HG03103 (cell line): ENCODE data around the gene FANCB.

Source experiments
- ATAC-seq: cut with Tn5 transposase; IDR thresholded peaks from one replicate; pipeline ENCODE4 v1.9.1; 2021; ENCODE audit warnings: low read depth; ENCODE audit not compliant: unreplicated experiment

The FANCB gene

DNA sequence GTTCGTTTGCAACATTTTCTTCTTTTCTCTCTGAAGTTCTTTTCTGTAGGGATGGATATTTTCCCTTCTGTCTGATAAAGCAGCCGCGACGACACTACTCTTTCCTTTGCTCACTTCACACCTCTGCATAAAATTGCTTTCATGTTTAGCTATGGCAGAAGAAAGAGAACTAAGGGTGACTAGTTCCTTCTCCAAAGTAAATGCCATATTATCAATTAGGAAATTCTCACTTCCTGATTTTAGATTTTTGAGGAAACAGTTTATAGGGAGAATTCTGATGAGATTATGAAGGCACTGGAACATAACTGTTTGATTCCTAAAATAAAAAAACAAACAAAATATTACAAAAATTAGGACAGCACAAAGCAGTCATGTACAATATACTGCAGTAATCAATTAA, 29.2 kb downstream of the FANCB start:
- ATAC-seq = no peak

DNA sequence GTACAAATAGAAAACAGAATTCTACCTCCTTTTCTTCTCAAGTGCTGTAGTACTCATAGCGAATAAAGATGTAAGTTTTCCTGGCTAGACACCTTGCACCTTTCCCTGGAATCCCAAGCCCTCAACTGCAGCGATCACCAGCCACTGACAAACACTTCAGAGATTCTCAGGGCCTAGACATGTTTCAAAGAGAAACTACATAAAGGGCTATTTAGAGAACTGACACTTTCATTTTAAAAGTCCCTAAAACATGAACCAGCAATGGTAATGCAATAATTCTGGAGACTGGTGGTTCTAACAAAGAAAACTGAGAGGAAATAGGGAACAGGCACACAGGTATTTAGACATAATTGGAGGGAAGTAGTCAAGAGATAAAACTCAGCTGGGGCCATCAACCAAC, 35.7 kb downstream of the FANCB start:
- no peak for ATAC-seq

DNA sequence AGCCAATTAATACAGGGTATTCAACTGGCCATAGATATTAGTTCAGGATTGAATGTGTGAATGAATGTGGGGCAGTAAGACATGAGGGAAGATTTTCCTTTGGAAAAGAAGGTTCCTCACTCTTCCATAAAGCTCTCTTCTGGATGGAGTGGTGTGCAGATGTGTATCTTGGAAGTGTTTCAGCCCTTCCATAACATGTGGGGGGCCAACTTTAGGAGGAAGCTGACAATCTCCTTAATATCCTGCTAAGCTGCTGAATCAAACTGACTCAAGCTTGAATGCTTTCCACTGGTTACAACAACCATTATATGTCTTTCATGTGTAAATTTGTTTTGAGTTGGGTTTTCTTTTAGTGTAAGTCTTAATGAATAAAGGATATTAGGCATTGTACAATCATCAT, 40.3 kb downstream of the FANCB start:
- ATAC-seq = no peak

DNA sequence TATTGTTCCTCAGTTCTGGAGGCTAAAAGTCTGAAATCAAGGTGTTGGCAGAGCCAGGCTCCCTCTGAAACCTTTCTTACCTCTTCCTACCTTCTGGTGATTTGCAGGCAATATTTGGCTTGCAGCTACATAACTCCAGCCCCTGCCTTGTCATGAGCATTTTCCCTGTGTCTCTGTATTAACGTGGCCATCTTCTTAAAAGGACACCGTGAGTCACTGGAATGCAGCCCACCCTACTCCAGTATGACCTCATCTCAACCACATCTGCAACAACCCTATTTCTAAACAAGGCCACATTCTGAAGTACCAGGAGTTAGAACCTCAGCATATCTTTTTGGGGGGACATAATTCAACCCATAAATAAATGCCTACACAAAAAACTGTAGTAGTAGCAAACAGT, 40.7 kb downstream of the FANCB start:
- ATAC-seq = no peak

DNA sequence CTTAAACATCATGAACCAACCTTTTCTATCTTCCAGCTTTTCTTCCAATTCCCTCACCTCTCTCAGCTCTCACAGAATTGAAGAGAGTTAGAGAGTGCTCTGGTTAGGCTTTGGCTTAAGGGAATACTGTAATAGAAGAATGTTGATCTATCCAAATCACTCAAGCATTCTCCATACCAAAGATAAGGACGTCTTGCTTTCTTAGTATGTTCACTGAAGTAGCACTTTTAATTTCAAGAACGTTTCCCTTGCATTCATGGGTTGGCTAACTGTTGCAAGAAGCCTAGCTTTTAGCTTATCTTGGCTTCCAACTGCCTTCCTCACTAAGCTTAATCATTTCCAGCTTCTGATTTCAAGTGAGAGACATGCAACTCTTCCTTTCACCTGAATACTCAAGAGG, 43.2 kb downstream of the FANCB start:
- no peak for ATAC-seq

DNA sequence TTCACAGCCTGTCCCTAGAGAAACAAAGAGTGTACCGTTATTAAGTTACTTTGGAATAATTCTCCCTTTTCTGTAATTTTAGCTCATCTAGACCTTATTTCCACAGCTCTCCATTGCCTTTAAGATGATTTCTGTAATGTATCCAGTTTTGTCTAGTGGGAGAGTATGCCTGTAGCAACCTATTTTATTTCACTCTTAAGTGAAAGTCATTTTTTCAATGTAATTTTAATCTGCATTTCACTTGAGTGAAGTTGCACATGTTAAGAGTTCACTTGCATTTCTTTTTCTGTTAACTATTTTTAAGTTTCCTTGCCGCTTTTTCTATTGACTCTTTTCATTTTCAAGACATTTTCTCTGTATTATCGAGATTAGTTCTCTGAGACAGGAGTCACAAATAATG, 46.5 kb downstream of the FANCB start:
- ATAC-seq = no peak

DNA sequence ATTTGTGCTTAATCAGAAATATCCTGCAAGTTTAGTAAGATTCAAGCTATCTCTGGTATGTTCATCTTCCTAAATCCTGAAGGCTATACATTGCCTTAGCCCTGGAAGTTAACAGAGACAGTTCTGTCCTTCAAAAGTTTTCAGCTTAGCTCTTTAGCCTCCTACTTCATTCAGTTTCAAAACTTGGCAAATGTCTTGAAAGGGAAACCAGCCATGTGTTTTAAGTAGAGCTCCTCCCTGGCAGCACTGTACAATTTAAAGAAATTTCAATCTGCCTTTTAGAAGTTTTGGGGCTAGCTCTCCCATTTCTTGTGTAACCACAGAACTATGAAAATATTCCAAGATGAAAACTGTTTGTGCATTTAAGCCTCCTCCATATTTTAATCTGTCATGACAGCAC, 47.0 kb downstream of the FANCB start:
- no peak for ATAC-seq

DNA sequence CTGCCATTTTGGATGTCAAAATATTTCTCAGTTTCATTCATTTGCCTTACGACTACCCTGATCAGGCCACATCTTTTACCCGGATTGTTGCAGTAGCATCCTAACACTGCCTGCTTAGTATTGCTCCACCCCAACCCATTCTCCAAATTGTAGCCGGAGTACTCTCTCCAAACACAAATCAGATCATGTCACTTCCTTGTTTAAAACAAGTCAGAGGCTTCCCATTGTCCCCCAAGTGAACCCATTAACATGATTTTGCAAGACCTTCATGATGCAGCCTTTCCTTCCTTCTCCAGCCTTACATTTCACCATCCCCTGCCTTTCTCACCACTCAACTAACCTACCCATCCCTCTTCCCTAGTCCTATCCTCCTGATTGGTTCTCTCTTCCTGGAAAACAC, 53.1 kb downstream of the FANCB start:
- no peak for ATAC-seq

DNA sequence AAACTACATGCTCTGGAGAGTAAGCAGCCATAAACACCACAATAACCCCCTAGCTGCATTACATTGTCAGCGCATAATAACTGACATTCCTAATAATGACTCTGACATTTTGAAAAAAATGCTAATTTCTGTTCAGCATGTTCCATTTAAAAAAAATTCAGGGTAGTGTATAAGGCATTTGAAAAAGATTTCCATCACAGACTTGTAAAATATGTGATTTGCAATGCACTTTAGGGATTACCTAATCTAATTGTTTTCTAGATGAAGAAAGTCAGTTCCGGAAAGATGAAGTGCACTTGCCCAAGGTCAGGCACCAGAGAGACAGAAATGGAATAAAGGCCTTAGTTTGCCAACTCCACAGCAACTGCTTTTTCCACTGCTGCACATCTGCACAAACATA, 55.3 kb downstream of the FANCB start:
- ATAC-seq = no peak

DNA sequence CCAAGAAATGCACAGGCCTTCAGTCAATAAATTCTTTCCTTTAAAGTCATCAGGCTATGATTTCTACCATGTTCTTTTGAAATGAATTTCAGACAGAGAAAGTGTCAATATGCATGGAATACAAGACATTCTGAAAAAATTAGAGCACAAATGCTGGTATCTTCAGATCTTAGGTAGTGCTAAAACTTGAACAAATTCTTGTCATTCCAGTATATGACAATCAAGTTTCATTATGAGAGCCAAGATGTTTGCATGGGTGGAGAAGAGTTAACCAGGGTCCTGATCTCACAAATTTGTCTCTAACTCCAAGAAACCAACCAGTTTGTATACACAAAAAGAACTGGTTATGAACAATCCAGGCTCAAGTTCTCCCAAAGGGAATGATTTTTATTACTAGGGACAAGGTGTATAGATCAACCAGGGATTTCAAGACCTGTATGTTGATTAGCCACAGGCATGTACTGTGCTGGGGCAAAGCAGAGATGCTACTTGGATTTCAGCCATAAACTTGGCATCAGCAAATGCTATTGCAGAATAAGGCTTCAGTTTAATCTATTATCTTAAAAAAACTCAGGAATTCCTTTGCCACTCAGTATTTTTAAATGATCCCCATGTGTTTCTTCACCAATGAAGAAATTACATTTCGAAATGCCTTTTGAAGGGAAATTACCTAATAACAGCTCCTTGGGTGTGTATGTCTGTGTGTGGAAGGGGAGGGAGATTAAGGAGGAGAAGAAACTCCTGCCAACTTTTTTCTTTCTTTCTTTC, 69.7 kb downstream of the FANCB start:
- ATAC-seq = no peak

DNA sequence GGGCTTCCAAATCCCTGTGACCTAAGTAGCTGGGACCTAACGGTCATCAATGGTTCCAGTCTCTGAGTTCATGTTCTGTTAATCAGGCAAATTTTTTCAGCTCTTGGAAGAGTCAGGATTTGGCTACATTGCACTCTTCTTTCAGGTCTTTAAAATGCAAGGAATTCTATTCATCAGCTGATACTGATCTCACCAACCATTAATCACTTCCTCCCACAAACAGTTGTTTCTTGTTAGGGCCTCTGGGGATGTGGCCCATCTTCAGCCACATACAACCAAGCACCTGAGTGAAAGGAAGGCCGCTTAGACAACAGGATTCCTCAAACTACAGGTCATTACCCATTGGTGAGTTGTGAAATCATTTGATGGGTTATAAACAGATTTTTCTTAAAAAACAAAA, 71.7 kb downstream of the FANCB start:
- no peak for ATAC-seq

DNA sequence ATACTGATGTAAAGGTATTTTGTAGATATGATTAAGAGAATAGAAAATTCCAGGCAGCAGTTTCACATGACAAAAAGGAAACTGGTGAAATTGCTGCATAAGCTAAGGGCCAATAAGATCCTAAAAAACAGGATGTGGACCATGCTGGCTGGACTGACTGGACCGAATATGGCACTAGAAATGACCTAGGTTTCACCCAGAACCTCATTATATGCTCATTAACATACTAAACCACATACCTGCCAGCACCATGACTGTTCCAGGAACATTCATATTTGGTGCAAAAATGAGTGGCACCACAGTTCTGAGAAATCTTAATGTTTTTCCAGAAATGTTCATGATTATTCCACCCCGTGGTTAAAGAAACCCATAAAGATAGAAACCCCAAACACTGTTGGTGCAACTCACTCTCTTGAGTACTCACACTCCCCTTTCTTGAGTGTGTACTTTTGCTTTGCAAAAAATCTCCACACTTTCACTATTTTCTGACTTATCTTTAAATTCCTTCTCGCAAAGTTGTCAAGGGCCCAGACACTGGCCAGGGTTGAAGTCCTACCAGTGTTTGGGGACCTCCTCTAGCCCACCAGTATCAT, 74.0 kb downstream of the FANCB start:
- no peak for ATAC-seq
